Measurements from ENCODE around the gene EPM2AIP1.

- no peak for TF ChIP-seq POLR2A (IDR thresholded peaks at IDR 0.05; ENCODE audit: borderline replicate concordance, extremely low read depth, insufficient read depth, insufficient read length)
- TF ChIP-seq MAX (IDR thresholded peaks at IDR 0.05): no peak
- no peak for TF ChIP-seq EZH2 (IDR thresholded peaks at IDR 0.05)
- TF ChIP-seq POLR2AphosphoS5 (IDR thresholded peaks at IDR 0.05; ENCODE audit: low read depth, low read length): no peak
- no peak for TF ChIP-seq CTCF (IDR thresholded peaks at IDR 0.05 in 2 of 3, conservative IDR thresholded peaks at IDR 0.05 in 1 of 3; ENCODE audit: borderline replicate concordance in 1 of 3, insufficient read depth in 1 of 3, low read depth in 2 of 3, low read length in 2 of 3)
- TF ChIP-seq SIN3A (IDR thresholded peaks at IDR 0.05; ENCODE audit: low read depth): no peak
- TF ChIP-seq SP1 (IDR thresholded peaks at IDR 0.05; ENCODE audit: low read depth): no peak
- TF ChIP-seq FOSL1 (IDR thresholded peaks at IDR 0.05; ENCODE audit: low read depth): no peak
- no peak for TF ChIP-seq JUND (IDR thresholded peaks at IDR 0.05)
- TF ChIP-seq REST (IDR thresholded peaks at IDR 0.05; ENCODE audit: low read depth): no peak
- no peak for TF ChIP-seq RAD21 (IDR thresholded peaks at IDR 0.05; ENCODE audit: low read depth)
- no peak for TF ChIP-seq ZNF274 (IDR thresholded peaks at IDR 0.05; ENCODE audit: low read depth, low read length)
- no peak for TF ChIP-seq ATF3 (IDR thresholded peaks at IDR 0.05)
Measured at GRCh38 chr3:36944012-36944640, 48.8 kb downstream of the EPM2AIP1 start.
